AG08396 (cell line): ENCODE measurements around the gene ANTXR2.
"Not testable (repeated sequence)": the region's sequence is repeated elsewhere in the genome, so short reads cannot be mapped to it uniquely, and the experiment has no call there.

Experiments
- DNase-seq: peaks from one replicate; pipeline ENCODE4 v3.0.0; 2012; ENCODE audit warnings: low spot score, mixed read lengths

ANTXR2 gene

DNA sequence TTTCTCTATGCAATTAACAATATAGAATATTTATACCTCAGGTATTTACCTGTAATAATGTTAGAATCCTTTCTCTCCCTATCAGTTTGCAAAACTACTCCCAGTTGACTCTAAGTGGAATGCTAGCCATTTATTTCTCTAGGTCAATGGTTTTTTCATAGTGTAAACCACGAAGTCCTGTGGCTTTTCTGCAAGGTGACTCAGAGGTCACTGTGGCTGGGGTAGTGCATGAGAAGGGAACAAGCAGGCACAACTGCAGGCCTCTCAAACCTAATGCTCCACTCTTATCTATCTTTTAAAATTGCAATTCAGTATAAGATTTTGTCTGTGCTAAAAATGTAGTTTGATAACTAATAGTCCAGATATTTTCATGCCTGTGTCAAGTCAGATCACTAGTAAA lies 159.4 kb downstream of the ANTXR2 start:
- peak; percentile 34 for DNase-seq

DNA sequence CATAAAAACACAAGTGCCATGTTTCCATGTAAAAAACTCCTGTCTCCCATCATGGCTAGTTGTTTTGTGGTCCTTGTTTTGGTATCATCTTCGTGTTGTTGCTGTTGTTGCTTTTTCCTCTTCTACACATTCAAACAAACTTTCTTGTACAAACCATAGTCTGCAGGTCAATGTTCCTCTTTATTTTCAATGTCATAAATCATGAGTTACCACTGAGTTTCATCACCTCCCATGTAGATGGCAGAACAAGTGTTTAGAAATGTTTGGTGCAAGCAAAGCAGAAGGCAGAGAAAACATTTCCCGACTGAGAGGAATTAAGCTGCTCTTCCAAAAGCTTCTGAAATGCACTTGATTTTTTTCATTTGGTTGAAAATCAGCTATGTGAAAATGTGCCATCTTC lies 166.0 kb downstream of the ANTXR2 start:
- no peak for DNase-seq

DNA sequence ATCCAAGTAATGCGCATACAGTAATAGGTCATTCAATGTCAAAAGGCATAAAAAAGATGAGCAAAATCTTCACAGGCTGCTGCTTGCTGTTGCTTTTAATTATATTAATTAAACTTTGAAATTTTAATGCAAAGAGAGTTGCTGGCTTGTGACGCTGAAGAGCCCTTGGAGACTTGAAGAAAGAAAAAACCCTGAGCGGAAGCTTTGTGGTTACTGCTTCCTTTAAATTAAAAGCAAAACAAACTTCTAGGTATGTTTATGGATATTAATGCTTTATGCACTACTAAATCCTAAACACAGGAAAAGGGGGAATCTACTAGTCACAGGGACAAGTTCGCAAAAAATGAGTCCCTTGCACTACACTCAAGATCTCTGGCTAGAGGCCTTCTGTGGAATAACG lies 166.7 kb downstream of the ANTXR2 start:
- no peak for DNase-seq

DNA sequence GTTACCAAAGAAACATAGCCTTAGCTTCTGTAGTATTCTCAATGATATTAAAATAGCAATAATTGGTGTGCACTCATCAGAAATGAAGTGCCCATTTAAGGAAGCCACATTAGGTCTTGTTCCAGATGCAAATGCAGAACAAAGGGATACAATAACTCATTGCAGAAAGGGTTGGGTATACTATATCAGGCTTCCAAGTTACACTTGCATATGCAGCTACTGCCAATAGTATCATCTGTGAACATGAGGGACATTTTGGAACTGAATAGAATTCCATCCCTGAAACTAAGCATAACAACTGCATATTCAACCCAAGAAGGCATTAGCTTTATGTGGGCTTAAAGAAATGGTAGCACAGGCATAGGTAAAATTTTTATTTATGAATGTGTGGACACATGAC lies 167.8 kb downstream of the ANTXR2 start:
- DNase-seq: no peak

DNA sequence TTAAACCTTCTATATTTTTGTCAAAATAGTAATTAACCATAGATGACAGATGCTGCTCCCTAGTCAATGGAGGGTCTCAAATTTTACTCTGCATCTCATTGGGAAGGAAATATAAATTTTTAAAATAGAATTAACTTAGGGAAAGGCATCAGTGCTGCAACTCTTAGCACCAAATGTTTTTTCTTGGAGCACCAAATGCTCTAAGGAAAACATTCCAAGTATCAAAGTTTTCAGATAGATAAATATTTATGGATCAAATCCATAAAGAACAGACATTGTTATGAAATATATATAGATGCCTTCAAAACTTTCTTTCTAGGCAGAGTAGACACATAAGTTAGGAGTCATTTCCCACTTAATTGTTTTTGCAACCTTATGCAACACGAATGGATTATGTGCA lies 168.7 kb downstream of the ANTXR2 start:
- no peak for DNase-seq

DNA sequence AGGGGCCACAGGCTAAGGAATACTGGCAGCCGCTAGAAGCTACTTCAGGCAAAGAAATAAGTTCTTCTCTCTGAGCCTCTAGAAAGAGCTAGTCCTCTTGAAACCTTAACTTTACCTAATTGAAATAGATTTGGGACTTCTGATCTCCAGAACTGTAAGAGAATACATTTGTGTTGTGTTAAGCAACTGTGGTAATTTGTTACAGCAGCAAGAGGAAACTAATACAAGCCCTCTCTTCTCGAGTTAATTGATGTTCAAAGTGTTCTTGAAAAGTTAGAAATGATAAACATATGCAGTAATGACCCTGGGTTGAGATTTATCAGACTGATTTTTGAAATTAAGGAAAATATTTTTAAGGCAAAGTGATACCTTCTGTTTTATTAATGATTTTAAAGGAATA lies 172.8 kb downstream of the ANTXR2 start:
- no peak for DNase-seq

DNA sequence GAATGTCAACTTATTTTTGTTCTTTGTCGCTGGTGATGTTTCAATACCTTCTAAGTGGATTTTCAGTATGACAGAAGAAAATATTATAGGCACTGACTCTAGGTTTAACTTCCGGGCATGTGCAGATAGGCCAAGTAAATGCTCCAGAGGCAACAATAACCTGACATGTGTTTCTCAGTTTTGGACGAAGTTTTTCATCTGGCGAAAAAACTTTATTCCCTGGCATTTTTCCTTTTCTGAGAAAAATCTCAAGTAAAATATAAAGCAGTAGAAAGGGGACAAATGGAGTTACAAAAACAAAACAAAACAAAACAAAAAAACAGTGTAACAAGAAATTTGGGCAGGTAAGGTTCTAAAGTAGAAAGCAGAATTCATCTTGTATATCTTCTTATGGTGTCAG lies 173.5 kb downstream of the ANTXR2 start:
- no peak for DNase-seq

DNA sequence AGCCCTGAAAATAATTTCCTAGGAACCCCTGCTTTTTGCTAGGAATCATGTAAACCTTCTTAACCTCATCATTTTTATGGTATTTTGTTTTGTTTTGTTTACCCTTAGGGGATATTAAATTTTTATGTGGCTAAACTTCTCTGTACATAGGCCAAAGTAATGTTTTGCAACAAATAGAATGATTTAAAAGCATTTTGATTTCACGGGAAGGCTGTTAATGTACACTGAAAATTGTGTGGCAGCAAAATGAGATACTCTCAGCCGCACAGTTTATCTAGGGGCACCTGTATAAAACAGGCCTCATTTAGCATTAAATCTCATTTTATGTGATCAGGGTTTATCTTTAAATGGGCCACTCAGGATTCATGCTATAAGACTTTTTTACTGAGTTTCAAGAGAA lies 175.0 kb downstream of the ANTXR2 start:
- DNase-seq: no peak

DNA sequence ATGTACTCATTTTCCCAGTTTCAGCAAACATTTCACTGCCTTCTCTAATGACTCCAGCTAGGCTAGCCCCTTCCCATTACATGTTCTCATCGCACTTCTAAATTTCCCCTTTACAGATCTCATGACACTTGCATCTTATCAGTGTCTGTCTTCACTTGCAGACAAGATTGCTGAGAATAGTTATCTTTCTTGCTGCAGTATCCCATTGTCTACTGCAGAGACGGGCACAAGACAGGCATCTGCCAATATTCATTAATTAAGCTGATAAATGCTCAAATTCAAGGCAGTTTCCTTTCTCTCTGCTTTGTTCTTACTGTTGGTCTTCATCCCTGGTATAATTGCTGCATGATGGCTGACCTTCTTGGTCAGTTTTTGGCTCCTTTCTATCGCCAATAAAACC lies 175.9 kb downstream of the ANTXR2 start:
- DNase-seq: no peak

DNA sequence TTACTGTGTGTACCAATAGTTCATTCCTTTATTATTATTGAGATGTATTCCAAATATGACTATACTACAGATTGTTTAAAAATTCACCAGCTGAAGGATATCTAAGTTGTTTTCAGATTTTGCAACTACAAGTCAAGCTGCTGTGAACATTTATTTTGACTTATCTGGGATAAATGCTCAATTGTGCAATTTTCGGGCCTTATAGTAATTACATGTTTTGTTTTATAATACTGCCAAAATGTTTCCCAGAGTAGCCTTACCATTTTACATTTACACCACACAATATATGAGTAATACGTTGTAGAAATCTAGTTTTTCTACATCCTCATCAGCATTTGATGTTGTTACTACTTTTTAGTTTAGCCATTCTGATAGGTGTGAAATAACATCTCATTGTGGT lies 179.6 kb downstream of the ANTXR2 start:
- no peak for DNase-seq

DNA sequence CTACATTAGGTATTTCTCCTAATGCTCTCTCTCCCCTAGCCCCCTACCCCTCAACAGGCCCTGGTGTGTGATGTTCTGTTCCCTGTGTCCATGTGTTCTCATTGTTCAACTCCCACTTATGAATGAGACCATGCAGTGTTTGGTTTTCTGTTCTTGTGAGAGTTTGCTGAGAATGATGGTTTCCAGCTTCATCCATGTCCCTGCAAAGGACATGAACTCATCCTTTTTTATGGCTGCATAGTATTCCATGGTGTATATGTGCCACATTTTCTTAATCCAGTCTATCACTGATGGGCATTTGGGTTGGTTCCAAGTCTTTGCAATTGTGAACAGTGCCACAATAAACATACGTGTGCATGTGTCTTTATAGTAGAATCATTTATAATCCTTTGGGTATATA lies 184.0 kb downstream of the ANTXR2 start:
- not testable (repeated sequence) for DNase-seq

DNA sequence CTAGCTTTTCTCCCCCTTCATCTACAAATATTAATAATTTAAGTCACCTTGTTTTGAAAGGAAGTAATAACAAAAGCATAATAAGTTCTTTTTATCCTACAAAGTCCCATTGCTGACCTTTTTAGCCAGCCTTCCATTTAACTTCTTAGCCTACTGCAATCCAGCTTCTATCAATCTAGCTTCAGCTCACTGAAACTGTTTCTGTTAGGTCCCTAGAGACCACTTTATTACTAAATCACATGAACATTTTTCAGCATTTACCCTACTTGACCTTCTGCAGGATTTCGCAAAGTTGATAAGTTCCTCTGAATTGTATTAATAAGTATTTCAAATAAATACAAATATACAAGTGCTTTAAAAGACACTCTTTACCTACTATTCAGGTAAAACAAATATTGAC lies 186.5 kb downstream of the ANTXR2 start:
- DNase-seq: no peak

DNA sequence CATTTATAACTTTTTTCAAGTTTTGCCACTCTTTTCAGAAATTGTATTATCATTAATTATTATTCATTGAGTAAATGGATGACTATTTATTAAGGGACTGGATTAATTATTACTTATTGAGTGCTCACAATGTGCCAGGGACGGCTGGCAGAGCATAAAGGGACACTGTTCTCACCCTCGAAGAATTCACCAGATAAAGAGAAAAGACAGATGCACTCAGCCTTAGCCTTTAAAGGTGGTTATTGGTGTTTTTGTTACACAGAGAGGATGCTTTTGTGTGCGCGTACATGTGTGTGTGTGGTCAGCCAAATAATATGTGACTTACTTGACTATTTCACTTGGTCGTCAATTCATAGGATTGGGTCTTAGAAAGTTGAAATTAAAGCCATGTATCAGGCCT lies 187.0 kb downstream of the ANTXR2 start:
- DNase-seq: no peak

DNA sequence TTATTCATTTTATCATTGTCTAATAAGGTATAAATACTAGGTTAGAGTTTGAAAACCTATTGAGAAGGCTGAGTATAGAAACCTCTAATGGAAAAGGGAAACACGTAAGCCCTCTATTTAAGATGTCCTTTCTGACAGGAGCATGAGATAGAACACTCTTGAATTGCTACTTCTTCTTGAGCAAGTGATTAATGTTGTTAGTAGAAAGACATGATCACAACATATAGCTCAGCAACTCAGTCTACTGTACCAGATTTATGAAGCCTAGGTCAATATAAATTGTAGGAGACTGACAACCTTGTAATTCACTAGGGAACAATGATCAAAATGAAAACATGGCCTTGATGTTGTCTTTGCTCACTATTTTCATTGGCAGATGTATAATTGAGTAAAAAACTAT lies 189.7 kb downstream of the ANTXR2 start:
- DNase-seq: no peak

DNA sequence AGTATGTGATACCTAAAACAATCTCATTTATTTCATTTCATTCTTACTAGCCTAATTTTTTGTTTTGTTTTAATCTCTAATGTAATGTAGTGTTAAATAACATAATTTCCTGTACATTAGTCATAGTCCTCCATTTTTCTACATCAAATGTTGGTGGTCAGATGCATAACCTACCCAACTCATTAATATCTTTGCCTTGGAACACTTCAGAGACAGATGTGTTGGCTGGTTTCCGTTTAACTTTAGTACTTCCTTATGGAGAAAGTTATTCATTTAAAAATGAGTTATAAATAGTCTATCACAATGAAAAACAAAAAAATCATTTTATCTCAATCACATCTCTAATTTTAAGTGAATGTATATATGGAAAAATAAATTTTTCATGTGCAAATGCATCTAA lies 190.2 kb downstream of the ANTXR2 start:
- no peak for DNase-seq

DNA sequence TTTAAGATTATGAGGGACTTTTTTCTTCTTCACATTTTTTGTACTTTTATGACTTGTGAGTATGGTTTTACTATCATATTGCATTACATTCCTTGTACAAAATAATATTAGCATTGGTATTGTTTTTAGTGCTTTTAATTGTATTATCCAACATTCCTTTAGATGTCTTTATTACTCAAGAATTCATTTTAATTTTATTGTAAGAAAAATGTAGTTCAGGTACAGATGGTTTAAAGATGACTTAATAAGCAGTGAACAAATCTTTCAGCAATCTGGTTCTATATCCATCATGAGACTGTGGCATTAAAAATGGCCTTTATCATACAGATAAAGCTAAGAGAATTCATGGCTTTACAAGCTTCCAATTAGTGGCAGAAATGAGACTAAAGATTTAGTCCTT lies 191.6 kb downstream of the ANTXR2 start:
- no peak for DNase-seq

DNA sequence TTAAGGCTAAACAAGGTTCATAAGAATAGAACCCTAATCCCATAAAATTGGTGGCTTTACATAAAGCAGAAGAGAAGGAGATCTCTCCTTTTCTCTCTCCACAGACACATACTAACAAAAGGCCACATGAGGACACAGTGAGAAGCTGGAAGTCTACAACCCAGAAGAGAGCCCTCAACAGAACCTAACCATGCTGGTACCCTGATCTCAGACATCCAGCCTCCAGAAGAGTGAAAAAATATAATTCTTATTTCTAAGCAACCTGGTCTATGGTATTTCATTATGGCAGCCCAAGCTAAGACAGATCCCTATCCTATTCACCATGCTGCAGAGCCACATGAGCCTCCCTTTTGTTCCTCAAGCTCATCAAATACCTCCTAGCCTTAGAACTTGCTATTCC lies 195.5 kb downstream of the ANTXR2 start:
- DNase-seq: no peak

DNA sequence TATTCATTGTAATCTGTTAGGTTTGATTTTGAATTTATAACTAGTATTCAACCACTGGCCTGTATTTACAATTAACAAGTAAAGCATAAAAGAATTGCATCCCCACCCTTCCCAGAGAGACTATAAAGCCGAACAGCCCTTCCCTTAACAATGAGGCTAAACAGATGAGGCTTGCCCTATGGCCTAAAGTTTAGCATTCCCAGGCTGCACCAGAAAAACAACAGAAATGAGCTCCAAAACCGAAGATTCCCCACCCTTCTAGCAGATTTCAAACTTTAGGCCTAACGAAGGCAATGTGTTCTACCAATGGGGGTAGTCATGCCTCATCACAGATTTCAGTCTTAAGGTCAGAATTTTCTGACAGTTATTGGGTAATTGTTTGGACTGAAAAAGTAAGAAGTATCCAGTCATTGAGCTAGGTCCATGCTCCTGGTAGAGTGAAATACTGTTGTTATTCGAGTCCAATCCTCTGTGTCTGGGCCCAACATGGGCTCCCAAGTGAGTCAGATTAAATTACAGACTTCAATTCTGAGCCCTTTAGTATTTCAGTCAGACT lies 197.6 kb downstream of the ANTXR2 start:
- DNase-seq: no peak

DNA sequence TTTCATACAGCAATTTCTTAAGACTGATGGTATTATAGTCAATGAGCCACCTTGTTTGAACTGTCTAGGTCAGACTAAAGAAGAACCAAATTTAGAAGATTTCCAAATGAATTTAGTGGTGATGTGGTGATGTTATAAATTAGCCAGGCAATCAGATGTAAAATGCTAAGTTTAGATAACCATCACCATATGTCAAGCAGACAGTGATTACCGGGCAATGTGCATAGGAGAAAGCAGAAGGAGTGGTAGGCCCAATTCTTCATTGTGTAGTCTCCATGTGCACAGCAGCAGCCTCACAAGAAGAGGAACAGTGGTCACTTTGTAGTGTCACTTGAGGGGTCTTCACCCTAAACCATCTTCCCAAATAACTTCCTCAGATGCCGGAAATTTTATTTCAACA lies 198.8 kb downstream of the ANTXR2 start:
- DNase-seq: no peak

DNA sequence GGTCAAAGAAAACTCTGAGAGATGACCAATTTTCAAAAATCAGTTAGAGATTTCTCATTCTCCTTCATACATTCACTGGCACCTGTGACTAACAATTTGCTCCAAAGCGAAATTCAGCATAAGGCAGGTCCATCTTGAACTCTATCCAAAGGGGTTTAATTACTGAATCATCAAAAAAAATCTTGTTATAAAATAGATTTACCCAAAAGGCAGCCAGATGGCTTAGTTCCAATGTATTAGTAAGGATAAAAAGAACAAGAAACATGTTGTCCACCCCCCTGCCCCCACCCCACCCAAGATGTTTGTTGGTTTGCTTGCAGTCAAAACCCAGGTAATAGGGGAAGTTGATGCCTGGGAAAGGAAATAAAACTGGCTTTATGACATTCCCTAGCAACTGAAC lies 200.3 kb downstream of the ANTXR2 start:
- no peak for DNase-seq

DNA sequence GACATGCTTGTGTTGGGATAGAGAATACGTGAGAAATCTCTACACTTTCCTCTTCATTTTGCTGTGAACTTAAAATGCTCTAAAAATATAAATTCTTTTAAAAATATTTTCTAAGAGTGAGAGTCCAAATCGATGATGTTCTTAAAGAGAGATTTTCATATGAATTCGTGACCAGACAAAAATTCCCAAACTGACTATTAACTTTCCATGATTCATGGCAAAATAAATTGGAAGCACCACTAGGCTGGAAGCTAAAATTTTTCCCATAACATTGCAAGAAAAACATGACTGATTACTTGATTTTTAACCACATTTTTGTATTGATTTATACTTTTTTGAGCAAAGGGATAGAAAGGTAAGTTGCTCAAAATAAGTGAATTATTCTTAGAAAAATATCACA lies 201.1 kb downstream of the ANTXR2 start:
- no peak for DNase-seq

DNA sequence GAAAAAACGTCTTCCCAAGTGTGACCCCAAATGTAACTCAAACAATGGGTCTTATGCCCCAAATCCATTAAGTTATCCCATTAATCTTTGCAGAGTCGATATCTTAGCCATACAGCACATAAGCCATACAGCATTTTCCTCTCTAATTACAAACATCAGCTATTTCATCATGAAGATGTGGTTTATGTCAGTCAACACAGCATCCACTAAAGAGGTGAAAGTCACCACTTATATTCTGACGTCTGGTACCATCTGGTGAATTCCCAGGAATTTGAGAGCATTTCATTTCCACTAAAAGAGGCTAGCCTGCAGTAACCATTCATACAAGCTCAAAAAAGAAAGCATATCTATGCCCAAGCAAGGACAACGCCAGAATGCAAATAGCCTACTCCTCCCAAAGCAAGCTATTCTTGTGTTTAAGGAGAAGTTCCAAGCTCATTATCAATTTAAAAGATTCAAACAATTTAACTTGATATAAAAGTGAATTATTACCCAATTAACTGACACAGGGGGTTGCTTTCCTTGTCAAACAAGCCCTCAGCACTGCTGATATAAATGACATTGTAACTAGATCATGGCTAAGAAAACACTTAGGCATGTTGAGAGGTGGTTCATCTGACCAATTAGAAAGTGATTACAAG lies 203.3 kb downstream of the ANTXR2 start:
- no peak for DNase-seq

DNA sequence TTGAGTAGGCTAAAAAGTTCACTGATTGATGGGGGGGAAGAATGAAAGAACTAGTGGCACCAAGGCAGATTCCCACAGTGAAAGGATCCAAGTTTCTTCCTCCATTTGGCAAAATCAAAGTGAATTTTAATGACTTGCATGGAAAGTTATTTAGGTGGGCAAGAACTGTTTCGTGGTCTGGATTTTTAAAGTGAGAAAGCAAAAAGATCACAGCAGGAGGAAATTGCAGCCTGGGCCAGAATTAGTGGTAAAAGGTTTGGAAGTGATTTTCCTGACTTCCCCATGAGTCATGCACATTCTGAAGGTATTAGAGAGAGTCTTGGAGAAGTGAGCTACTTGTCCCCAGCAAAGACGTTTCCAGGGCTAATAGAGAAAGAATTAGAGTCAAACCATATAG lies 207.8 kb downstream of the ANTXR2 start:
- peak; percentile 22 for DNase-seq

DNA sequence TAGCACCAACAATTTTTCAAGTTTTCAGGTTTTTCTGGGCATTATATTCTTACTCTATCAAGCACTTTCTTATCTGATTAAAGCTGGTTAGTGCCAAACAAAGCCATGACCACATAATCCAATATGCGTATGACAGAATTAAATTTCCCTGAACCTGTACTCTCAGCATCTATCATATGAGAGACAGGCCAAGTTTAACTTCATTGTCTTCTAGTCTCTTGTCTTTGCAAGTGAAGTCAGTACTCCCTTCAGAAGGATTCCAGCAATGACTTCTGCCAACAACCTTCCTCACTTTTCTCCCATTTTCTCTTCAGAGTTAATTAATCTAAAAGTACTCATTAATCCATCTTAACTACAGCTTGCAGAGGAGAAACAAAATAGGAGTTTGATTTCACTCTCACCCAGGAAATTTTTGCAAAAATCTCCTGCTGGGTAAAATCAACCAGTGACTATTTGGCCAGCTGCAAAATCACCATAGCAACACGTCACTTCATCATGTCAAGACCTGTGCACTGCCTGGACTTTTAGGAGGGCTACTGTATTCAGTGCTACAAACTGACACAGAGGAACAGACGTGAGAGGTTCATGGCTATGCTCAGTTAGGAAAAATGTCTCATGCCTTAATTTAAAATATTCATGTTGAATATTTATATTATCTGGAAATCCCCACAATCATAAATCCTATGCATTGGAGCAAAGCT lies 208.4 kb downstream of the ANTXR2 start:
- DNase-seq: no peak
